ENCODE results near the gene SLC22A31. TPM values are rescaled to one million over a fixed set of nuclear protein-coding genes. Genes with fewer than 3 reads are reported as not detected.
A peak's percentile ranks its signal among the peaks of the same experiment; 100 is the strongest.

The SLC22A31 gene
- total RNA-seq, 2 experiments from 2014 or later: 0.49 to 1.3 TPM

DNA sequence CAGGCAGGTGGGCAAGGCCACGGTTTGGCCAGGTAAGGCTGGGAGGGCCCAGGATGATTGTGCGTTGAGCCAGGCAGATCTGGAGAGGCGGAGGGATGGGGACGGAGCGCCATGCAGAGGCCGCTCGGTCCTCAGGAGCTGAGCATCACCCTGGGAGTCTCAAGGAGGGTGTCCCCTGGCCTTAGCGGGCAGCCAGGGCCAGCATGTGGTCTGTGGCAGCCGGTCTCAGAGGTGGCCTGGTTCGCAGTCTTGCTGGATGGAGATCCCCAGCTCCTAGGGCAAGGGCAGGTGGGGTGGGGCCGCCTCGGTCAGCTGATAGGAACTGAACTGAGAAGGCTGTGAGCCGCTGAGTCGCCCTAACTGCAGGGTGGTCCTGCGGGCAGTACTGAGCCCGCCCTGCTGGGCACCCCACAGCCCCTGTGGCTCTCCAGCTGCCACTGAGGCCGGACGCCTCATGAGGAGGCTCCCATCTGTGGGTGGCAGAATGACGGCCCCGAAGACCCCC, 40.4 kb downstream of the SLC22A31 start:
- CTCF ChIA-PET: interaction anchor here (1.4 kb wide), 1 partner anchor 11 kb away, joined by 5 read pairs; the partner anchor contains the start of gene CDH15
- Mint-ChIP-seq H3K27ac (no peak overlapping the region), H3K4me1 (no peaks in the 10 kb centered on the region), H3K36me3 (ENCODE audit: low read depth) (no peaks in the 10 kb centered on the region), H3K9me3 (ENCODE audit: low read depth) (peaks cover 3% of the 10 kb centered on the region), H3K27me3 (no peaks in the 10 kb centered on the region), H3K4me3 (no peak overlapping the region)
- DNase-seq (no peak), ATAC-seq (no peak)
- POLR2A ChIA-PET: no interaction called here
- intact Hi-C loops (cut with DNase I, micrococcal nuclease): loop anchor here in 1 of 2 experiments (5.0 to 10.0 kb wide), 2 partner anchors 63 to 305 kb away; partner anchors contain the start of genes GALNS and TRAPPC2L

- Mint-ChIP-seq H3K27me3 (no peaks in the 10 kb centered on the region), H3K4me1 (no peaks in the 10 kb centered on the region), H3K36me3 (ENCODE audit: low read depth) (no peaks in the 10 kb centered on the region), H3K9me3 (ENCODE audit: low read depth) (peaks cover 3% of the 10 kb centered on the region), H3K27ac (no peak overlapping the region), H3K4me3 (no peak overlapping the region)
- ATAC-seq (no peak), DNase-seq (no peak)
- POLR2A ChIA-PET: no interaction called here
- CTCF ChIA-PET: interaction anchor here (1.4 kb wide), 1 partner anchor 12 kb away, joined by 5 read pairs; the partner anchor contains the start of gene CDH15
- intact Hi-C loops (cut with DNase I, micrococcal nuclease): loop anchor here in 1 of 2 experiments (5.0 kb wide), 1 partner anchor 62 kb away; no protein-coding TSS in a partner anchor
Measured at GRCh38 chr16:89159066-89159849, 41.1 kb downstream of the SLC22A31 start.

- CTCF ChIA-PET: no interaction called here
- ATAC-seq (no peak), DNase-seq (no peak)
- POLR2A ChIA-PET: no interaction called here
- H3K9me3 Mint-ChIP-seq (ENCODE audit: low read depth): peaks cover 3% of the 10 kb centered on the region
- no peak overlapping the region for H3K27ac Mint-ChIP-seq
- H3K4me3 Mint-ChIP-seq: no peak overlapping the region
- peaks cover under 1% of the 10 kb centered on the region for H3K36me3 Mint-ChIP-seq (ENCODE audit: low read depth)
- no peaks in the 10 kb centered on the region for H3K27me3 Mint-ChIP-seq
- intact Hi-C loops (cut with DNase I, micrococcal nuclease): loop anchor here in 1 of 2 experiments (5.0 kb wide), 1 partner anchor 60 kb away; no protein-coding TSS in a partner anchor
- no peaks in the 10 kb centered on the region for H3K4me1 Mint-ChIP-seq
Measured at GRCh38 chr16:89157778-89158177, 42.6 kb downstream of the SLC22A31 start.

DNA sequence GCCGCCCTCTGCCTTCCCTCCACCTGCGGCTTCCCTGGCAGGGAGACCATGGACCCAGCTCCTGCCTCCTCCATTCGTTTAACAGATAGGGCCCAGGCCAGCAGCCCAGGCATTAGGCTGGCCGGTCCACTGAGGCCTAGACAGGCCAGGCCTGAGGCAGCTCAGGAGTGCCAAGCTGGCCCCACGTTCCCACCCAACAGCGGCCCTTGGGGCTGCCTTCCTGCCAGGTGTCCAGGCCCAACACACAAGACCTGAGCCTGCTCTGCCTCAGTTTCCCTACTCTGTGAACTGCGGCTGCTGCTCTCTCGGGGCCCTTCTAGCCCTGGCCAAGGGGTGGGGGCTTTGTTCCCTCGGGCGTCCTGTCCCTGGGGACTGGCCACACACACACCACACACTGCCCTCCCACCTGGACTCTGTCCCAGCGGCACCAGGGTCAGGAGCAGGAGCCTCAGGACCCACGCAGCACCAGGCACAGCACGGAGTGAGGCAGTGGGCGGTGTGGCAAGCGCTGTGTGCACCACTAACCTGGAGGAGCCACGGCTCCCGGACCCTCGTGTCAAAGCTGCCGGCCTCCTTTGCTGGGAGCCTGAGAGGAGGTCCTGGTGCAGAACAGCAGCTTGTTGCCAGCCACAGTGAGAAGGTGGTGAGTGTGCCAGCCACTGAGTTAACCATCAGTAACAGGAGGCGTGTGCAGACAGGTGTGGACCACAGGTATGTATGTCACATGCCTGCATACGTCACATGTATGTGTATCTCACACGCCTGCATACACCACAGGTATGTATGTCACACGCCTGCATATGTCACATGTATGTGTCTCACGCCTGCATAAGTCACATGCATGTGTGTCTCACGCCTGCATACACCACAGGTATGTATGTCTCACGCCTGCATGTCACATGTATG, 43.3 kb downstream of the SLC22A31 start:
- H3K9me3 Mint-ChIP-seq (ENCODE audit: low read depth): peaks cover 3% of the 10 kb centered on the region
- intact Hi-C loops (cut with DNase I, micrococcal nuclease): loop anchor here in 1 of 2 experiments (5.0 kb wide), 1 partner anchor 60 kb away; no protein-coding TSS in a partner anchor
- H3K36me3 Mint-ChIP-seq (ENCODE audit: low read depth): peaks cover 4% of the 10 kb centered on the region
- ChIA-PET CTCF (no interaction called here), POLR2A (no interaction called here)
- H3K27me3 Mint-ChIP-seq: no peaks in the 10 kb centered on the region
- no peak overlapping the region for H3K4me3 Mint-ChIP-seq
- no peak for DNase-seq
- no peaks in the 10 kb centered on the region for H3K4me1 Mint-ChIP-seq
- no peak overlapping the region for H3K27ac Mint-ChIP-seq
- ATAC-seq: peak; percentile 7

GRCh38 chr16:89155851-89156739, 44.2 kb downstream of the SLC22A31 start:
- Mint-ChIP-seq H3K27ac (peak overlapping the region; percentile 19), H3K4me3 (no peak overlapping the region), H3K4me1 (no peaks in the 10 kb centered on the region), H3K27me3 (no peaks in the 10 kb centered on the region), H3K9me3 (ENCODE audit: low read depth) (peaks cover 3% of the 10 kb centered on the region), H3K36me3 (ENCODE audit: low read depth) (peaks cover 9% of the 10 kb centered on the region)
- ATAC-seq: peak; percentile 35
- intact Hi-C loops (cut with DNase I, micrococcal nuclease): loop anchor here in 1 of 2 experiments (5.0 kb wide), 1 partner anchor 59 kb away; no protein-coding TSS in a partner anchor
- POLR2A ChIA-PET: no interaction called here
- no peak for DNase-seq
- CTCF ChIA-PET: no interaction called here

DNA sequence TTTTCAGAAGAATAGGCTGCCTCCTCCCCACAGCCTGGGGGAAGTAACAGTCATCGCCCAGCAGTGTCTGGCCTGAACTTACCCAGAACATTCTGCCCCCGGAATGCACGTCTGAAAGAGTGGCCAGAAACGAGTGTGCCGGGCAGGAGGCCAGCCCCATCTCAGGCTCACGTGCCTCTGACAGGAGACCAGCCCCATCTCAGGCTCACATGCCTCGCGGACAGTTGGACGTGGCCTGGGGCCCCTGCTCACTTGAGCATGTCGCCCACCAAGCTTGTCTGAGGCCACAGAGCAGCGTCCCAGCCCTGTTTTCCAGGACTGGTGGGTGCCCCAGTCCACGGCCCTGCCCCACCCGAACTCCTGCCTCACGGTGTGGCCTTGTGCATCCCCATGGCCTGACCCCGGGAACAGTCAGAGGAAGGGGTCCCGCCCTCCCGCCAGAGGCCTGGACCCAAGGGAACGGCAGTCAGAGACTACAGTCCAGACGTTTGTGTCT, 45.1 kb downstream of the SLC22A31 start:
- Mint-ChIP-seq H3K4me1 (no peaks in the 10 kb centered on the region), H3K4me3 (no peak overlapping the region), H3K27me3 (no peaks in the 10 kb centered on the region), H3K36me3 (ENCODE audit: low read depth) (peaks cover 14% of the 10 kb centered on the region), H3K27ac (no peak overlapping the region), H3K9me3 (ENCODE audit: low read depth) (peaks cover 3% of the 10 kb centered on the region)
- ChIA-PET CTCF (no interaction called here), POLR2A (no interaction called here)
- DNase-seq (no peak), ATAC-seq (no peak)
- intact Hi-C loops (cut with DNase I, micrococcal nuclease): loop anchor here in 1 of 2 experiments (5.0 kb wide), 1 partner anchor 58 kb away; no protein-coding TSS in a partner anchor

DNA sequence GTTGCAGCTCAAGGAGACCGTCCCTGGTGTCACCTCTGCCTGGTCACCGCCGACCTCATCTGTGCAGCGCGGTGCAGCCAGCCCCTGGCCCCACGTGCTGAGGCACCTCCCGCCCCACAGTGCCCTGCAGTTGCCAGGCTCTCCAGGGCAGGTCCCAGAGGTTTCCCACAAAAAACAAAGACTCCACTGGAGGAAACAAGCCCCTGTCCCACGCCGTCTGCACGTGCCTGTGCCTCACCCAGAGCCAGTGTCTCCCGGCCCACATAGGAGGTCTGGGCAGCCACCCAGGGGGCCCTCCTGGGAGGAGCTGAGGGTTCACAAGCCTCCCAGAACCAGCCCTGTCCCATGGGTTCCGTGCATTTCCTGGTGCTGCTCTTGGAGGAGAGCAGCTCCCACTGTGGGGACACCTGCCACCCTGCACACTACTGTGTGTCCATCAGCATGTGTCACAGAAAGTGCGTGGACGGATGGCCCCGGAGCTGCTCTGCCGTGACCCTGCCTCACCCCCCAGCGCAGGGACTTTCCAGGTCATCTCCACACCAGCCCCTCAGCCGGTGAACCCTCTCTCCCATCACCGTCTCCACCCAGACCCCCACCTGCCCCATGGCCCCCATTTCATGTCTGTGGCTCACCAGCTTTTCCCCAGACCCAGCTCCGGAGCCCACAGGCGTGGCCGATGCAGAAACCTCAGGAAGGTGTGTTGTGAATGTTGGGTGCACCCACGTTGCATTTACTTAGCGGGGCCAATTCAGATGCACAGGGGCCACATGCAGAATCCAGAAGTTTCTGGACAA, 45.8 kb downstream of the SLC22A31 start:
- ChIA-PET CTCF (no interaction called here), POLR2A (no interaction called here)
- intact Hi-C loops (cut with DNase I, micrococcal nuclease): loop anchor here in 1 of 2 experiments (5.0 kb wide), 1 partner anchor 57 kb away; no protein-coding TSS in a partner anchor
- DNase-seq (no peak), ATAC-seq (no peak)
- peaks cover 3% of the 10 kb centered on the region for H3K9me3 Mint-ChIP-seq (ENCODE audit: low read depth)
- peaks cover 19% of the 10 kb centered on the region for H3K36me3 Mint-ChIP-seq (ENCODE audit: low read depth)
- no peaks in the 10 kb centered on the region for H3K27me3 Mint-ChIP-seq
- no peaks in the 10 kb centered on the region for H3K4me1 Mint-ChIP-seq
- H3K27ac Mint-ChIP-seq: no peak overlapping the region
- no peak overlapping the region for H3K4me3 Mint-ChIP-seq

GRCh38 chr16:89153848-89154271, 46.5 kb downstream of the SLC22A31 start:
- ATAC-seq (no peak), DNase-seq (no peak)
- intact Hi-C loops (cut with DNase I, micrococcal nuclease): no loop called here
- Mint-ChIP-seq H3K9me3 (ENCODE audit: low read depth) (peaks cover 7% of the 10 kb centered on the region), H3K4me3 (no peak overlapping the region), H3K27me3 (no peaks in the 10 kb centered on the region), H3K36me3 (ENCODE audit: low read depth) (peaks cover 27% of the 10 kb centered on the region), H3K4me1 (no peaks in the 10 kb centered on the region), H3K27ac (no peak overlapping the region)
- POLR2A ChIA-PET: no interaction called here
- CTCF ChIA-PET: no interaction called here

- ATAC-seq: peak; percentile 20
- ChIA-PET POLR2A (no interaction called here), CTCF (no interaction called here)
- Mint-ChIP-seq H3K27ac (no peak overlapping the region), H3K9me3 (ENCODE audit: low read depth) (peaks cover 5% of the 10 kb centered on the region), H3K4me1 (no peaks in the 10 kb centered on the region), H3K4me3 (no peak overlapping the region), H3K36me3 (ENCODE audit: low read depth) (peaks cover 32% of the 10 kb centered on the region), H3K27me3 (no peaks in the 10 kb centered on the region)
- DNase-seq: peak; percentile 34
- intact Hi-C loops (cut with DNase I, micrococcal nuclease): no loop called here
Measured at GRCh38 chr16:89152831-89153700, 47.3 kb downstream of the SLC22A31 start.

All from activated CD4-positive, alpha-beta T cell treated with anti-CD3 and anti-CD28 coated beads for 36 hours (primary cell).